HG03097 (cell line): ENCODE results near the gene SP2.
A peak's percentile ranks its signal among the peaks of the same experiment; 100 is the strongest.

Source experiments
- ATAC-seq: cut with Tn5 transposase; IDR thresholded peaks from one replicate; pipeline ENCODE4 v1.9.1; 2021; ENCODE audit not compliant: unreplicated experiment, low FRiP score

Gene SP2

GRCh38 chr17:47895856-47896671 lies at the start of gene SP2:
Gene SP2, plus strand, starts transcription at chr17:47896236. Its CDS starts 51 bp downstream, at chr17:47896287.
- ATAC-seq: peak; percentile 90

- ATAC-seq: no peak
Measured at GRCh38 chr17:47846716-47847340, 49.2 kb upstream of the SP2 start.

- no peak for ATAC-seq
Measured at GRCh38 chr17:47847341-47848197, 48.5 kb upstream of the SP2 start.

- no peak for ATAC-seq
Measured at GRCh38 chr17:47848198-47848513, 47.9 kb upstream of the SP2 start.

GRCh38 chr17:47850373-47850691 lies 45.7 kb upstream of the SP2 start:
- ATAC-seq: no peak

- ATAC-seq: no peak
Measured at GRCh38 chr17:47850692-47851573, 45.1 kb upstream of the SP2 start, which contains the start of gene SP6. Gene SP6, minus strand, starts transcription at chr17:47851163. Its CDS starts 2,734 bp downstream, at chr17:47848429.

- ATAC-seq: no peak
Measured at GRCh38 chr17:47851764-47852112, 44.3 kb upstream of the SP2 start.

- no peak for ATAC-seq
Measured at GRCh38 chr17:47852113-47852949, 43.7 kb upstream of the SP2 start.

GRCh38 chr17:47853616-47854015 lies 42.4 kb upstream of the SP2 start:
- ATAC-seq: no peak

GRCh38 chr17:47855737-47856136 lies 40.3 kb upstream of the SP2 start:
- ATAC-seq: no peak

- ATAC-seq: no peak
Measured at GRCh38 chr17:47856830-47857229, 39.2 kb upstream of the SP2 start.

- no peak for ATAC-seq
Measured at GRCh38 chr17:47857551-47858455, 38.2 kb upstream of the SP2 start.

GRCh38 chr17:47860386-47860785 lies 35.6 kb upstream of the SP2 start:
- ATAC-seq: no peak

GRCh38 chr17:47862621-47863440 lies 33.2 kb upstream of the SP2 start:
- no peak for ATAC-seq

- ATAC-seq: no peak
Measured at GRCh38 chr17:47864791-47865216, 31.2 kb upstream of the SP2 start.

GRCh38 chr17:47866941-47867340 lies 29.1 kb upstream of the SP2 start:
- no peak for ATAC-seq

GRCh38 chr17:47867813-47868533 lies 28.1 kb upstream of the SP2 start:
- ATAC-seq: no peak
